Jurkat, Clone E6-1 (cell line): ENCODE data around the gene POFUT2.

Source experiments
- DNase-seq: peaks from one replicate; pipeline ENCODE4 v3.0.0-alpha.2; 2011; ENCODE audit warnings: low read depth, low spot score
- H3K4me3 ChIP-seq: 2 replicates; pipeline ENCODE4 v1.5.1; 2011; ENCODE audit warnings: mild to moderate bottlenecking, low read length, control low read depth, moderate library complexity

Gene POFUT2

DNA sequence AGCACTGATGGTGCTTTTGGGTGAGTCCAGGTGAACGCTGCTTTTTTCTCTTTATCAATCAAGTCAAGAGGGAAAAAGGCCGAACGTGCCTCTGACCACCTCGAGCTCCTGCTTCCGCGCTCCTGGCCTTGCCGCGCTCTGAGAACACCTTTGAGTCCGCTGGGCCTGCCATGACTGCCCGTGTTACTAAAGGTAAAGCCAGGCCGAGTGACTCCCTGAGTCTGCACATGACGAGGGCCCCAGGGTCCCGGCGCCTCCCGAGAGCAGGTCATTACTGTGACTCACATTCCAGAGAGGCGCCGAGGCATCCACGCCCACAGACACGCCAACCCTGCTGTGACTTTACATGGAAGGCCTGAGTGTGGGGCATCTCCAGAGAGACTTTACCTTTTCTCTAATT, 11.1 kb downstream of the POFUT2 start:
- no peak for DNase-seq
- no peak overlapping the region for H3K4me3 ChIP-seq

DNA sequence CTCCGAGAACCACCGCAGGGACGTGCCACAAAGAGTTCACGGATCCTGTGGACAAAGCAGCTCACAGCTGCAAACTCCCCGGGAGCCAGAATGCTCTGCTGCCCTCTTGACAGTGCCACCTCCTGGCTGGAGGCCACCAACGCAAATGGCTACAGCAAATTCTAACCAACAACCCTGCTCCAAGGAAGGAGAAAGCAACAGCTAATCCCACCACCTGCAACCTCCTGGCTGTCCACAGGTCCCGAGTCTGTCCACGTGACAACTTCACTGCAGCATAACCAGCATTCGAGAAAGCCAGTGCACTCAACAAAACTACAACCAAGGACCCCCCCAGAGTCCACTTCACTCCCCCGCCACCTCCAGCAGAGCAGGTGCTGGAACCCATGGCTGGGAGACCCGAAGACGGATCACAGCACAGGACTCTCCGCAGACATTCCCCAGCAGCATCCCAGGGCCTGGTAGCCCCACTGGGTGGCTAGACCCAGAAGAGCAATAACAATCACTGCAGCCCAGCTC, 17.3 kb downstream of the POFUT2 start:
- no peak overlapping the region for H3K4me3 ChIP-seq
- no peak for DNase-seq

DNA sequence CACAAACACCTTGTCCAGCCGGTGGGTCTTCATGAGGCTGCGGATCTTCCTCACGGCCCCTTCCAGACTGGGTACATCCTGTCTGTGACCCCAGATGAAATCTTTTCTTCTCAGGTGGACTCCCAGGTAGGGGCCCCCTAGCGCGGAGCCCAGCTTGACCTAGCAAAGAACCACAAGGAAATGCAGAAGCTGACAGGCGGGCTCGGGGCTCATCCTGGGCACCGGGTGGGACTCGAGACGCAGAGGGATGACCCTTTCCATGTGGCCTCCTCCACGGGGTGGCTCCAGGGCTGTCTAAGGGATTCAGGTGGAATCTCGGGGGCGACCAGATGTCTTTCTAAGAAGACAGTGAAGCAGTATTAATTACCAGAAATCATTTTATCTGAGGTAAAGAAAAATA, 17.8 kb downstream of the POFUT2 start:
- H3K4me3 ChIP-seq = no peak overlapping the region
- DNase-seq = no peak

DNA sequence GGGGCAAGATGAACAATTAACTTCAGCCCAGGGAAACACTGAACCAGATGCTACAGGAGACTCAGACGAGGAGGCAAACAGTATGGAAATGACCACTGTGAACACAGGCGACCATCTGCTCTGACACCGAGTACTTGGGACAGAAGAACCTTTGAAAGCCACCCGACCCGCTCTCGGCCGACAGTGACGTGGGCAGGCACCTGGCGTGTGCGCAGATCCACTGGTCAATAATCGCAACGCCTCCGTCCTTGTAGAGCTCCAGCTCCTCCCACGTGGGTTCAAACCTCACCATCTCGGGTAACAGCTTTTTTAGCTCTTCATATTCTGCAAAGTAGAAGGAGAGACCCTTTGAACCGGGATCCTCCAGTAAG, 20.3 kb downstream of the POFUT2 start:
- no peak overlapping the region for H3K4me3 ChIP-seq
- no peak for DNase-seq

DNA sequence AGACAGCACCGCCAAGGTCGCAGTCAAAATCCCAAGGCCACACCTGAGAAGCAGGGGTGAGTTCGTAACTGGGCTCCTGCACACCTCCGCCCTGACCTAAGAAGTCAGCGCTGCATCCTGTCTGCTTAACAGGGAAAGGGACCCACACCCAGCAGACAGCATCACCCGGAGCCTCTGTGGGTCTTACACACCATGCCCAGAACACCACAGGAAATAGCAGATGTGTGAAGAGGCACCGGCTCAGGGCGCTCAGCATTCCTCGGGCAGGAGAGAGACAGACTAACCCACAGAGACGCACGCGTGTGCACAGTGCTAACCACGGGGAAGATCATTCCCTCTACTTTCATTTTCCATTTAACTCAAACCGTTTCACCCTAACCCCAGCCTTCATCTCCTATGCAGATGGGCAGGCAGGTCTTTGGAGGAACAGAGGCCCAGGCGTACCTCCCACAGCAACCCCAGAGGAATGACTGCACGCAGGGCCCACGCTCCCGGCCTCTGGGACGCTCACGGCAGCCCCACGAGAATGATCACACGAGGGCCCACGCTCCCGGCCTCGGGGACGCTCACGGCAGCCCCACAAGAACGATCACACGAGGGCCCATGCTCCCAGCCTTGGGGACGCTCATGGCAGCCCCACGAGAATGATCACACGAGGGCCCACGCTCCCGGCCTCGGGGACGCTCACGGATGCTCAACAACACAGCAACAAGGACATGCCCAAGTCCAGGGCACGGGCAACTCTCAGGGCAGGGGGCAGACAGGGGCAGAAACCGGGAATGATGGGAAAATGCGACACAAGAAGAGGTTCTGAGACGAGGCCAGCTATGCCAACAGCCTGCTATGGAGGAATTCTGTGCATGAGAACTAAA, 20.9 kb downstream of the POFUT2 start:
- no peak overlapping the region for H3K4me3 ChIP-seq
- peak; percentile 90 for DNase-seq

DNA sequence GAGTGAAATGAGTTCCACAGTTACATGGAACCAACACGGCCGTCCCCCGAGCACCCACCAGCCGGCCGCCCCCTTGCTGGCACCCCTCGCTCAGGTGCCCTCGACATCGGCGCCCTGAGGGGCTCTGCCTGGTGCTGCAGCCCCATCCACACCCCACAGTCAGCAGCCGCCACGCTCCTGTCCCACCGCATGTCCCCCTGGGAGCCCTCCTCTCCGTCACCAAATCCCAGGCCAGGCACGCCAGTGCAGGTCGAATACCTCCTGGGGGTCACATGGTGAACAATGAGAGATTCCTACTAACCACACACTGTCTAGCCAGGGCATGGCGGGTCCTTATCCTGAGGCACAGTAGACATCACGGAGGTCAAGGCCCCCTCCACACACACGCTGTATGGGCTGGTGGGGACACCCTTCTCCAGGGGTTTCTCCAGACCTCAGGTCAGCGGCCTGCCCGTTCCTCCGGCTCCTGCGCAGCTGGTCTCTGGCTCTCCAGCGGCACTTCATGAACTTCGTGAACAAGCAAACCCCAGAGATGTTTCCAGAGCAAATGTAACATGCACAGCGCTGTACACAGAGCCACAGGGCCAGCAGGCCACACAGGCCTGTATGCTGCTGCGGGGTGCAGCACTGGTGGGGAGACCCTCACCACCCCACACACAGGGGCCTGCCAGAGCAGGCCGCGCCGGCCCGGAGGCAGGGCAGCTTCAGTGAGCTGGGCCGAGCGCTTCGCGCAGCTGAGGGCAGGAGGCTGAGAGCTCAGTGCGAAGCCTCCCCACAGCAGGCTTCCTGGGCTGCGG, 21.8 kb downstream of the POFUT2 start:
- no peak overlapping the region for H3K4me3 ChIP-seq
- DNase-seq = no peak

DNA sequence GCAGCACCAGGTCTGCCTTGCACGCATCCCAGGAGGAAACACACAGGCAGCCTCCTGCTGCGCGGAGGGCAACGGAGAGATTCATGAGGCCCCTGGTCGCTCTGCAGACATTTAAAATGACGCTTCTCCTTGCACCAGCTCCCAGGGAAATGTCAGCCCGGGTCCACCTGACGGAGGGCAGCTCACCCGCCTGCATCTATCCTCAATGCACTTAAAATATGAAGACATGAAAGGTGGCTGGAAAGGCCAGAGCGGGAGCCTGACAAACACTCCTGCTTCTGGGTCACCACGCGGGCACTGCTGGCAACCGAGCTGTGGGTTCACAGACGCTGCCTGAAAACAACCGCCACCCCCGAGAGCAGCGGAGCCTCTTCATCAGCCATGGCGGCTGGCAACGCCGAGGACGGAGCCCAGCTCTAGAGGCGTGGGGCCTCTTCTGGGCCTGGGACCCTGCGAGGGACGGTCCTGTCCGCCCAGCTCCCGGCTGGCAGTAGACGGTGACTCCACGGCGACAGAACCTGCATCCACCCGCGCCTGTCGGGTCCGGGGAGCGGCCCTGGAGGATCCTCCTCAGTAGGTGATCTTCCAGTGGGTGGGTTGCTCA, 22.7 kb downstream of the POFUT2 start:
- DNase-seq = no peak

DNA sequence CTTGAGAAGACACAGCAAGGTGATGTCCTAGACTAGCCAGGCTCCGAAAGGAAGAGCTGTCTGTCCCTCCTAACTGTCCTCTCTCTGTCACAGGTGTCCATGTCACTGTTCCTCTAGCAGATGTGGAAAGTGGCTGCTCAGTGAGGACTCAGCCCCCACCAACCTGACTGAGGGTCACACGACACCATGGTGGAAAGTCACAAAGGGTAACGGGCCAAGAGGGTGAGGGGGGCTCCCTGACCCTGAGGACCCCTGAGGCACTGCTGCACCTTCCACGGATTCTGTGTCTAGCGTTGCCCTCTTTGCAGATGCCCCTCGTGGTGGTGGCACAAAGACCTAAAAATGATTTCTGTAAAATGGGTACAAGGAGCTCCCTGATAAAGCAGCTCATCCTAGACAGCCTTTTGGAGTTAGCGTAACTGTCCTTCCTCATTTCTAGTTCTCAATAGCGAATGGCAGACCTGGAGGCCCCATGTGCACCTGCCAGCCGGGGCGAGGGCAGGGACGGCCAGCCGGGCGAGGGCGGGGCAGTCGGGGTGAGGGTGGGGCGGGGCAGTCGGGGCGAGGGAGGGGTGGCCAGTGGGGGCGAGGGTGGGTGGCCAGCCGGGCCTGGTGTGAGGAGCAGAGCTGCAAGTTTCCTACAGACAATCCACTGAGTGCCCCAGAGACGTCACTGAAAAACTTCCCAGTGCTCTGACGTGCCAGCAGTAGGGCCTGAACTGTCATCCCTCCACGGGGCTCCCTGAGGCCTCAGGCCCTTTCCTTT, 23.4 kb downstream of the POFUT2 start:
- no peak overlapping the region for H3K4me3 ChIP-seq
- no peak for DNase-seq

More for the DNA sequence above, 22.7 kb downstream of the POFUT2 start:
- no peak overlapping the region for H3K4me3 ChIP-seq

DNA sequence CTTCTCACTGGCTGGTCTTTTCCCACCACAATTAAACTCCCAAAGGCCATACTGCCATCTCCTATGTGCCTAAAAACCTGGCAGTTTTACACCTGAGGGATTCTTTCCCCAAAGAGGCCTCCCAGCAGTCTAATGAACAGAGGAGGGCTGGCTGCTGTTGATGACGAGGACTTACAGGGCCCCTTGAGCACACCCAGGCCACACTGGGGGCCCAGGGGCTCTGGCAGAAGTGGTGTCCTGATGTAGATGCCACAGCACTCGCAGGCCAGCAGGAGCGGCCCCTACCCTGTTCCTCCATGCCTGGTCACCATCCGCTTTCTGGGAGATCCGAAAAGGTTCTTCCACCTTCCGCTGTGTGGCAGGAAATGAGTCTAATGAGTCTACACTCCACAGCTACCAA, 24.2 kb downstream of the POFUT2 start:
- H3K4me3 ChIP-seq = no peak overlapping the region
- DNase-seq = no peak

DNA sequence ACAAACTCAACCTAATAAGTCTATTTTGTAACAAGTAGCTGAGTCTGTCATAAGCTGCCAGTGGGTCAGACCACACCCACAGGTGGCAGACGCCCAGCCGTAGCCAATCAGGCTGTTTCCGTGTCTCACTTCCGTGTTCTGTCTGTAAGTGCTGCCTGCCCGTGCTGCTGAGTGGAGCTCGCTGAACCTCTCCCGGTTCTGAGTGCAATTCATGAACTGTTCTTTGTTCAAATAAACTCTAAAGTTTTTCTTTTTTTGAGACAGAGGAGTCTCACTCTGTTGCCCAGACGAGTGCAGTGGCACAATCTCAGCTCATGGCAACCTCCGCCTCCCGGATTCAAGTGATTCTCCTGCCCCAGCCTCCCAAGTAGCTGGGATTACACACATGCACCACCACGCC, 25.1 kb downstream of the POFUT2 start:
- no peak for DNase-seq
- H3K4me3 ChIP-seq = no peak overlapping the region

DNA sequence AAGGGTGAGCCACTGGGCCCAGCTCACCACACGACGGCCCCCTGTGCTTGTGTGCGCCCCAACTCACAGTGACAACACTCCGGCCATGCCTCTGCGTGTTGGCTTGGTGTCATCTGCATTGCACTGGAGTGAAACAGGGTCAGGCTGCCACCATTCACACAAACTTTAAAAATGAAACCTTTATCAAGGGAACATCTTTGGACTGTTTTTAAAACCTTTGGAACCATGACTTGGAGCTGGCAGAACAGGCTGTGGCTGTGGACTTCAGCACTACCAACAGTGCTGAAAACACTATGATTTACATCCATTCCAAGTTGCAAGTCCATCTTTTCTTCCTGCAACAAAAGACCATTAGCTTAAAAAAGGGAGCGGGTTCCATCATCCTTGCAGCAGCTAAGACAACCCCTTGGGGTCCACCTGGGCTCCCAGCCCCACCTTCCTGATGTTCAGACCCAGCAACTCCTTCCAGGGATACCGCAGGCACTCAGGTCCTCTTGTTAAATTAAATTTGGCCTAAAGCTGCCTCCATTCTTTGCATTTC, 25.6 kb downstream of the POFUT2 start:
- no peak overlapping the region for H3K4me3 ChIP-seq
- no peak for DNase-seq

DNA sequence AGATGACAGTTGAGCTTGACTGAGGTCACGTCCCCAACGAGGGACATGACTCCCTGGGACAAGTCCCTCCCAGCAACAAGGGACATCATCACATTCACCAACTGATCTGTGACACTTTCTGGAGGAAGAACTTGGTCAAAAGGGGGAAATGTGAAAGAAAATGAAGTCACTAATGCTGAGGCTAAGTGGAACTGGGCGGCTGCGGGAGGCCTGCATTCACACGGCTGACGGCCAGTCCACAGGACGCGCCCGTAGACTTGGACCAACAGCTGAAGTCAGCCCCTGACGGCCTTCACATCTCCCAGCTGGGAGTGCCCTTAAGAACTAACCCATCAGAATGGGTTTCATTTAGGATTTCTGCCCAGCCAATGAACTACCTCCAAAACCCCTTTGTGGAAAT, 26.6 kb downstream of the POFUT2 start:
- H3K4me3 ChIP-seq = no peak overlapping the region
- no peak for DNase-seq

DNA sequence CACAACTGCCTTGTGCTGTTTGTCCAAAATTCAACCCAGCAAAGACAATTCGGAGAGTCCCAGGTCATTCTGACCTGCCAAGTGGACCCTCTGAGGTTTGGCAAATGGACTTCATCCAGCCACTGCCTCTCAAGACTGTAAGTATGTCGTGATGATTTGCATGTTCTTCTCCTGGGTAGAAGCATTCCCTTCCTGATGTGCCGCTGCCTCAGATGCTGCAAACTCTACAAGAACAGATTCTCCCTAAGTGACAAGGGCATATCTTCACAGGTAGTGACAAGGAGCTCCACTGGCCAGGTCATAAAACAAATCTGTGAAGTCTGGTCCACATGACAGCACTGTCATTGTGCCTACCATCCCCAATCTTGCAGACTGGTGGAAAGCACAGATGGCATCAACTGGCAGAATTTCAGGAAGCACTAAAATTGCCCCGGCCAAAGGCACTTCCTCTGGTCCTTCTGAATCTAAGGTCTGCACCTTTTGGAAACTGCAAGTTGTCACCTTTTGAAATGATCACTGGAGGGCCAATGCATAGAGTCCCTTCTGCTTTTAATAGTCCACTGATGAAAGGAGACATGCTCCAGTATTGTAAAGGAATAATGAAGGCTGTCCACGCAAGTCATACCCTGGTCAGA, 27.4 kb downstream of the POFUT2 start:
- no peak overlapping the region for H3K4me3 ChIP-seq
- no peak for DNase-seq

DNA sequence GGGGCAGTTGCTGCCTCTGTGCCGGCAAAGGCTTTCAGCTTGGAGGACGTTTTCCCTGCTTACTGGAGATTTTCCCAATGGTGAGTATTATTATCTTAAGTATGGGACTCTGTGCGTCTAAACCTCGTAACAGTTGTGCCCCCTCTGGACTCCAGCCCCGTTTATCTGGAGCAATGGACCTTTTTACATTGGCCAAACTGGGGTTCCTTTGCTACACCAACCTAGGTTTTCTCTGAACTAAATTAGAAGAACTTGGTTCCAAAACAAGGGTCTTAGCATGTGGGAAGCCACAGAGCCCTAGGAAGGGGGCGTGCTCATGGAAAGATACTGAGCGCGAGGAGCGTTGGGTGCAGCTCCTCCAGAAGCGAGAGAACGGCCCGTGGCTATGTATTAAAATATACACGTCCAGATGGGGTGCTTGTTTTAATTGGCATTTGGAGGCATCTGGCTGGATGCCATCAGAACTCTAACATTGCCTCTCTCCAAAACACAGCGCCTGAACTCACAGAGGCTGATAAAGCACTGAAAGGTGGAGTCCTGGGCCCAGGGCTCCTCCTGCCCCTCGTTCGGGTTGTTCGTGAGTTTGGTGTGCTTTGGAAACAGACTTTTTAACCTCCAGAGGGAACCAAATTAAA, 28.4 kb downstream of the POFUT2 start:
- DNase-seq = no peak

DNA sequence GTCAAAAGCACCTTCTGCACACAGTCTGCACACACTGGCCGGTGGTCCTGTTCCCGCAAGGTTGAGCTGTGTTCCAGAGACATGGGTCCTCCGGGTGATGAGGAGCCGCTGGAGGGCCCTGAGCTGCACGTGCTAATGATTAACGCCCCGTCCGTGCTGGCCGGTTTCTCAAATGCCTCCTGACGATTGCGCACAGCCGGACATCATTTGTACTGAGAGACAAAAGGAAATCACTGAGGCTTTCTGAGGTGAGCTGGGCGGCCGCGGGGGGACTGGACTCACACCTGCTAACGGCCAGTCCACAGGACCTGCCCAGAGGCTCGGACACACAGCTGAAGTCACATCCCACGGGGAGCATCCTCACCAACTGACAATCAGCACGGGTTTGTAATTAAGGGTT, 29.2 kb downstream of the POFUT2 start:
- H3K4me3 ChIP-seq = no peak overlapping the region
- no peak for DNase-seq

More for the DNA sequence above, 28.4 kb downstream of the POFUT2 start:
- H3K4me3 ChIP-seq = no peak overlapping the region

DNA sequence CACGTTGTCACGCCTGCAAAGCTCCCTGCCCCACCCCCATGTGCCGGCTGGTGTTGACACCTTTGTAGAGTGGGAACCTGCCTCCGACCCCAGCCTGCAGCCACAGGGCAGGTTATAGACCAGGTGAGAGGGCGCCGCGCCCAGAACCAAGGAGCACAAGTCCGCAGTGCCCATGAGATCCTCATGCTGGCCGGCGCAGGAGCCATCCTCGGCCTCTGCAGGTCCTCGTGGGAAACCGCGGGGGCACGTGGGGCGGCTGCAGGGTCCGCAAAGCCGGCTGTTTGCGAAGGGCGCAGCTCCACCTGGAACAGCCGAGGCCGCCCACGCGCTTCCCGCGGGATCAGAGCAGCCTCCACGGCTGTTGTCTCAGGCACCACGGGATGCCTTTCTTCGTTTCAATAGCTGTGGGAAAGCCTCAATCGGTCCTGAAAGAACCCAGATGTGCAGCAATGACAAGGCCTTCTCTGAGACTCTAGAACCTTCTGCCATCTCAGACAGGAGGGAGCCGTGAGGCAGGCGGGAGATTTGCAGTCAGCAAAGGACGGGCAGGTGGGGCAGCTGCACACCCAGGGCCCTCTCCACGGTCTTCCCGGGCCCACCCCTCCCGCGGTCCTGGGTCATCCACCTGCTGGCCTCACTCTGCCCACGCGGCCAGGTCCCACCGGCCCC, 29.9 kb downstream of the POFUT2 start:
- no peak for DNase-seq
- no peak overlapping the region for H3K4me3 ChIP-seq

DNA sequence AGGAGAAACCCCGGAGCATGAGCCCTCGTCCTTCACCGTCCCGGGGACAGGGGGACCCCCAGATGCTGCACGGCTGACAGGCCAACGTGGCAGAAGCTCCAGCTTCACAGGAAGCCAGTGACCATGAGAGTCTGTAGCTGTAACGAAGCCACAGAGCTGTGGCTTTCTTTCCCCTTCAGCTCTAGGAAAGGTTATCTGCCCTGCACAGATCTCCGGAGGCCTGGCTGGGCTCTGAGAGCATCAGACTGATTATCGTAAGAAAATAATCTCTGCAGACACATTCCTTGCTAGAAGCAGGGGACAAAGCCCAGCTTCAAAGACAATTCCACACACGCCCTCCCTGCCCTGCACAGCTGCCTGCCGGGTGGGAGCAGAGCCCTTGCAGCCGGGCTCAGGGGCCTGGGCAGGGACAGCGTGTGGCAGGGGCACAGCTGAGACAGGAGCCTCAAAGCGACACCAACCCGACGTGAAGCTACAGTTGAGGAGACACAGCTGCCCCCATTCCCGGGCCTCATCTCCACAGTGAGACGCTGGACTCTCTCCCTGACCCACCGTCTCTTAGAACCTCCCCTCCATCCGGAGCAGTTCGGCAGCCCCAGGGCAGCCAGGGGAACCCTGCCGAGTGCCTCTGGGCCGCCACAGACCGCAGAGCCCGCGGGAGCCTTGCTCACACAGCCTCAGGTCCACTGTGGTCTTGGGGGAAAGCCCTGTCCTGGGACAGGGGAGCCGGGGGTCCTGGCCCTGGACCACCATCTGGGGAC, 30.6 kb downstream of the POFUT2 start:
- peak overlapping the region; percentile 28 for H3K4me3 ChIP-seq
- peak; percentile 85 for DNase-seq
